Inflammatory macrophage treated with lipopolysaccharide for 4 hours (primary cell): Measurements from ENCODE around the gene TREM1.
A peak's percentile ranks its signal among the peaks of the same experiment; 100 is the strongest.
"Not testable (repeated sequence)": the region's sequence is repeated elsewhere in the genome, so short reads cannot be mapped to it uniquely, and the experiment has no call there.

Experiments
- DNase-seq: peaks from one replicate; pipeline ENCODE4 v3.0.0-alpha.2; 2020

Gene TREM1

GRCh38 chr6:41257369-41258195, 28.9 kb downstream of the TREM1 start:
- no peak for DNase-seq

GRCh38 chr6:41256383-41256782, 30.1 kb downstream of the TREM1 start:
- no peak for DNase-seq

GRCh38 chr6:41255638-41256246, 30.7 kb downstream of the TREM1 start:
- no peak for DNase-seq

- DNase-seq, result no peak
Measured at GRCh38 chr6:41255110-41255509, 31.4 kb downstream of the TREM1 start.

GRCh38 chr6:41252401-41253169, 33.9 kb downstream of the TREM1 start:
- peak; percentile 69 for DNase-seq

- DNase-seq, result no peak
Measured at GRCh38 chr6:41247882-41248705, 38.4 kb downstream of the TREM1 start.

GRCh38 chr6:41247288-41247865, 39.1 kb downstream of the TREM1 start:
- DNase-seq, result no peak

- DNase-seq, result not testable (repeated sequence)
Measured at GRCh38 chr6:41246529-41246928, 40.0 kb downstream of the TREM1 start.

GRCh38 chr6:41239467-41240159, 46.9 kb downstream of the TREM1 start:
- DNase-seq, result no peak

GRCh38 chr6:41237128-41237527, 49.4 kb downstream of the TREM1 start:
- DNase-seq, result no peak

GRCh38 chr6:41236276-41236675, 50.2 kb downstream of the TREM1 start:
- no peak for DNase-seq

GRCh38 chr6:41232667-41233066, 53.8 kb downstream of the TREM1 start:
- no peak for DNase-seq

- DNase-seq, result no peak
Measured at GRCh38 chr6:41231246-41231645, 55.2 kb downstream of the TREM1 start.

GRCh38 chr6:41229721-41230120, 56.8 kb downstream of the TREM1 start:
- no peak for DNase-seq

- DNase-seq, result peak; percentile 92
Measured at GRCh38 chr6:41228616-41229015, 57.9 kb downstream of the TREM1 start.

- DNase-seq, result no peak
Measured at GRCh38 chr6:41228096-41228495, 58.4 kb downstream of the TREM1 start, which contains the start of gene TREML4. TSS of gene TREML4 (plus strand) at chr6:41228349. CDS start at chr6:41228428, 79 bp downstream.

GRCh38 chr6:41226752-41227151, 59.7 kb downstream of the TREM1 start:
- no peak for DNase-seq

GRCh38 chr6:41224800-41225199, 61.7 kb downstream of the TREM1 start:
- no peak for DNase-seq
